GM12873 (cell line): ENCODE measurements around the gene SEC24B.

Experiments used
- CTCF ChIP-seq: IDR thresholded peaks from 2 replicates; pipeline ENCODE4 v1.5.1; 2012; ENCODE audit warnings: low read depth, mild to moderate bottlenecking, moderate library complexity, low read length, control low read depth; ENCODE audit not compliant: insufficient read depth; ENCODE audit errors: missing control alignments

The SEC24B gene

DNA sequence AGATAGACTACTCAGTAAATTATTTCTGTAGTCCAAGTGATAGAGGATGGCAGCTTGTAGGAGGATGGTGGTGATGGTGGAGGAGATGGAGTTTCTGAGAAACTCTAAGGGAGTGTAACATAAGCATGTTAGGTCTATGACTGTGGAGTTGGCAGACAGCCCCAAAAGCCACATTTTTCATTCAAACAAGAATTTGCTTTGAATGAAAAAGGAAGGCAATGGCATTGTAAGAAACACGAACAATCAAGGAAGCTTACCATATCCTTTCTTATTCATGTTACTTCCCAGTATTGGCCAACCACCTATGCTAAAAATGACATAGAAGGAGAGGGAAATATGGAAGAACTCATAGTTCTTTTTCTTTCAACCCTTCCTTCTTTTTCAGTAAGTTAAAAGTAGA, 18.7 kb upstream of the SEC24B start:
- no peak for TF ChIP-seq CTCF

DNA sequence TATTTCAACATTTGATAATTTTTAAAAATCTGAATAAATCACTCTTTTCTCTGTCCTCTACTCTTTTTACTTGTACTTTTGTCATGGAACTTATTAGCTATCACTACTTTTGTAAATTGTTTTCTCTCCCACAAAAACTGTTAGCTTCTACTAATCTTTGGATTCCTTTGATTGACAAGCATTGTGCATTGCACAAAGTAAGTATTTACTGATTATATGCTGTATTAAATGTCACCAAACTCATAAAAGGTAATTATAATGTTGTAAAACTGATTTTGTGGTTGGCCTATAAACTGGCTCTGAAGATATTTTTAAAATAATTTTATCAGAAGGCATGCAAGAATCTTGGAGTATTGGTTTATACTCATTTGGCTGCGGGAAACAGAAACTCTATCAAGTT, 15.0 kb upstream of the SEC24B start:
- no peak for TF ChIP-seq CTCF

GRCh38 chr4:109419679-109420078, 13.9 kb upstream of the SEC24B start:
- no peak for TF ChIP-seq CTCF

DNA sequence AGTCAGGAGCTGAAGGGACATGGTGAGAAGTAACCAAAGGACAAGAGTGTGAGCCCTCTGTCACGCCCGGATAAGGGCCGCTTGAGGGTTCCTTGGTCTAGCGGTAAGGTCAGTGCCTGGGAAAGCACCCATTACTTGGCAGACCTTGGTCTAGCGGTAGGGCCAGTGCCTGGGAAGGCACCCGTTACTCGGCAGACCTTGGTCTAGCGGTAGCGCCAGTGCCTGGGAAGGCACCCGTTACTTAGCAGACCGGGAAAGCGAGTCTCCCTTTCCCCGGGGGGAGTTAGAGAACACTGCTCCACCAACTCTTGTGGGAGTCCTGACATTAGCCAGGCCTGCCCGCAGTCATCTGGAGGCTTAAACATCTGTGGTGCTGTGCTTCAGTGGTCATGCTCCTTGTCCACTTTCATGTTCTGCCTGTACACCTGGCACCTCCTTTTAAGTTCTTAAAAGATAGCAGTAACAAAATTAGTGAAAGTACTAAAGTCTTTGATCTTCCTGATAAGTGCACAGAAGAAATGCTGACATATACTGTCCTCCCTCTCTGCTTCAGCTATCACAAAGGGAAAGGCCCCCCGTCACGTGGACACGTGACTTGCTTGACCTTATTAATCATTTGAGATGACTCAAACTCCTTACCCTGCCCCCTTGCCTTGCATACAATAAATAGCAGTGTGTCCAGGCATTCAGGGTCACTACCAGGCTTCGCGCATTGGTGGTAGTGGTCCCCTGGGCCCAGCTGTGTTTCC, 9.3 kb upstream of the SEC24B start:
- no peak for TF ChIP-seq CTCF

DNA sequence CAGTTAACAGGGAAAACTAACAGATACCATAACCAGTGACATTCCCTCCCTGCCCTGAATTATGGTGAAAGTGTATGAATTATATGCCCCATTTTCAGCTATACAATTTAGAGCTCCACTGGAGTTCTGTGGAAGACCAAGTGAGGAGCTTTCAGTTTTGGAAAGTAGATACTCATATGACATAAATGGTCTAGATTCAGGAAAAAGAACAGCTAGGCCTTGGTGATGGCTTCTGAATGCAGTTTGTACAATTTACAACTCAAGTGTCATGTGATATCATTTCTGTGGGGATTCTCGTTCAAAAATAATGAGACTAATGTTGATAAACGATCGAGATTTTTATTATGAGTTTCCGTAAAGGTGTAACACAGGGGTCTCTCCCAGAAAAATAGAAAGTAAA, 8.2 kb upstream of the SEC24B start:
- TF ChIP-seq CTCF, result no peak

- no peak for TF ChIP-seq CTCF
These were observed 4.1 kb upstream of the SEC24B start for GRCh38 chr4:109429545-109429944.

DNA sequence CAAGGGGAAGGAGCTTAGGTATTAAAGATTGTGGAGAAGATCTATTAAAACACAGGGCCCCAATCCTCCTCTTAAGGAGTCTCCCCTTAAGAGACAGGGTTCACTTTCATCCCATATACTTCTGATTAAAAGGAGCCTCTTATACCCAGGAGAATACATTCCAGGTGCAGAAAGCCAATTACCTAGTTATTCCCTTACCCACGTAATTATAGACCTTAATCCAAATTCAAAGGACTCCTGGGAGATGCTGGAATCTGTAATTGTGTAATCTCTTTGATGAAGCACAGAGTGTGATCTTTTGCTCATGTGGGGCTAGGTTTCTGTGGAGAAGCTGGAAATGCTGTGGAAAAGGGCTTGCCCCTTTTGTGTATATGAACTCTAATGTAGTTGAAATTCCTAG, 1.4 kb upstream of the SEC24B start:
- TF ChIP-seq CTCF, result no peak

DNA sequence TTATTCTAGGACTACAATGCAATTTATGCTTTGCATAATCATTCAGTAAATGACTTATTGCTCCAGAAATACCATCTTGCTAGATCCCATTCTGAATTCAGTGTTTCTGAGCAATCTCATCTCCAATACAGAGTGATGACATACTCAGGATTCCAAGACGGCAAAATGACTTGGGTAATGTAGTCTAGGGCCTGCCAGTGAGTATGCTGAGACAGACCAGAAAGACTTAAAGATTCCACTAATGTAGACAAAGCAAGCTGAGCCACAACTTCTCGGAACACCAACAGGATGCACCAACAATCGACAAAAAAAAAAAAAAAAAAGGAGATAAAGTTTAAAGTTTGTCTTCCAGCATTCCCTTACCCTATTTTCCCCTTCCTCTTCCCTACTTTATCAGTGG, 919 bp upstream of the SEC24B start:
- TF ChIP-seq CTCF, result no peak
